Smooth muscle cell (in vitro differentiated cells): ENCODE data around the gene CREB3L2. TPM values are rescaled to one million over a fixed set of nuclear protein-coding genes. Genes with fewer than 3 reads are reported as not detected.
A peak's percentile ranks its signal among the peaks of the same experiment; 100 is the strongest.

Experiments used
- DNase-seq: peaks from one replicate; lab custom pipeline; 2025; ENCODE audit not compliant: unreplicated experiment; lab: John Stamatoyannopoulos, UW
- H2AFZ ChIP-seq: fragments of 200-600 bp; sonication (generic); 2 replicates; pipeline ENCODE4 v1.6.0; 2016; ENCODE audit warnings: antibody characterized with exemption, low read depth, mild to moderate bottlenecking
- H3F3A ChIP-seq: fragments of 200-600 bp; sonication (generic); 2 replicates; pipeline ENCODE4 v1.6.0; 2017; ENCODE audit warnings: antibody characterized with exemption, low read depth
- H3K27ac ChIP-seq: fragments of 200-600 bp; sonication (generic); 2 replicates; pipeline ENCODE4 v1.5.1; 2016; ENCODE audit warnings: low read depth, mild to moderate bottlenecking
- H3K27me3 ChIP-seq: fragments of 200-600 bp; sonication (generic); 2 replicates; pipeline ENCODE4 v1.6.1; 2016; ENCODE audit warnings: low read depth, mild to moderate bottlenecking
- H3K36me3 ChIP-seq: fragments of 200-600 bp; sonication (generic); 2 replicates; pipeline ENCODE4 v1.5.1; 2016; ENCODE audit warnings: low read depth
- H3K4me1 ChIP-seq: fragments of 200-600 bp; sonication (generic); 2 replicates; pipeline ENCODE4 v1.5.1; 2016; ENCODE audit warnings: low read depth
- H3K4me2 ChIP-seq: fragments of 200-600 bp; sonication (generic); 2 replicates; pipeline ENCODE4 v1.6.0; 2016; ENCODE audit warnings: mild to moderate bottlenecking
- H3K4me3 ChIP-seq: fragments of 200-600 bp; sonication (generic); 2 replicates; pipeline ENCODE4 v1.5.1; 2016; ENCODE audit warnings: mild to moderate bottlenecking
- H3K79me2 ChIP-seq: fragments of 200-600 bp; sonication (generic); 2 replicates; pipeline ENCODE4 v1.6.0; 2016; ENCODE audit warnings: low read depth, mild to moderate bottlenecking
- H3K9ac ChIP-seq: fragments of 200-600 bp; sonication (generic); 2 replicates; pipeline ENCODE4 v1.6.0; 2016; ENCODE audit warnings: low read depth
- H3K9me3 ChIP-seq: fragments of 200-600 bp; sonication (generic); replicated peaks from 2 replicates; pipeline ENCODE4 v1.5.1; 2016; ENCODE audit warnings: low read depth
- H4K20me1 ChIP-seq: fragments of 200-600 bp; sonication (generic); 2 replicates; pipeline ENCODE4 v1.6.0; 2016; ENCODE audit warnings: low read depth
- WGBS: methylation state at CpG from one replicate; pipeline ENCODE4 v1.1.7; 2016; ENCODE audit warnings: low lambda C conversion rate; 5-methylcytosine and 5-hydroxymethylcytosine counted together
- polyA plus RNA-seq: library from polyadenylated mRNA; unstranded; fragments of >200 nt; fragmentation: Nextera tagmentation; extraction: Ambion mirVana; gene quantifications from 2 replicates; pipeline ENCODE4 v1.2.1, GENCODE V29; 2016
- total RNA-seq: library from RNA; depleted of rRNA; stranded (reverse); fragments of >200 nt; gene quantifications from 2 replicates; pipeline ENCODE4 v1.2.3, GENCODE V29; 2014
- TF ChIP-seq, protein P1 (sequence below): fragments of 200-600 bp; sonication (generic); IDR thresholded peaks from 2 replicates; pipeline ENCODE4 v1.5.1; 2017; ENCODE audit warnings: borderline replicate concordance, mild to moderate bottlenecking, antibody characterized with exemption; ENCODE audit not compliant: insufficient read depth, poor library complexity, severe bottlenecking

CREB3L2 gene
- total and polyA plus RNA-seq, 2 experiments from 2014 or later: 27.4 to 69.1 TPM

DNA sequence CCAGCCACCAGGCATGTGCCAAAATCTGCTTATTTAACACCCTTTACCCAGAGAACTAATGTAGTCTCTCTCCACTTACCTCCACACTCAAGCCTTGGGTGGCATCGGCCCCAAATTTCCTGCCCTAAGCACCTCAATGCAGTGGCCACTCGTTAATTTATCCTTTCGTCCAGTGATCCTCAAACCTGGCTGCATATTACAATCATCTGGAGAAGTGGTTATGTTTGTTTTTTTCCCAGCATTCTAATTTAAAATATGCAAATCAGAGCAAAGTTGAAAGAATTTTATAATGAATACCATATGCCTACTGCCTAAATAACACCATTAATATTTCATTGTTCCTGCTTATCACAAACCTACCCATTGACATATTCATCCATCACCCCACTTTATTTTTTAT is 25.7 kb downstream of the CREB3L2 start:
- Histone ChIP-seq H3K27ac (peak overlapping the region; percentile 90), H3K4me3 (no peak overlapping the region), H2AFZ (no peak overlapping the region), H3K4me1 (peaks cover 34% of the 10 kb centered on the region), H3K9me3 (no peaks in the 10 kb centered on the region), H4K20me1 (peaks cover 70% of the 10 kb centered on the region), H3K27me3 (no peaks in the 10 kb centered on the region), H3F3A (peaks cover 27% of the 10 kb centered on the region), H3K36me3 (no peaks in the 10 kb centered on the region), H3K4me2 (peak overlapping the region; percentile 82), H3K79me2 (peaks cover 96% of the 10 kb centered on the region), H3K9ac (no peak overlapping the region)
- DNase-seq: no peak
- over 99% methylated on average over 3 of the region's 3 CpGs for WGBS
- TF ChIP-seq, protein P1, sequence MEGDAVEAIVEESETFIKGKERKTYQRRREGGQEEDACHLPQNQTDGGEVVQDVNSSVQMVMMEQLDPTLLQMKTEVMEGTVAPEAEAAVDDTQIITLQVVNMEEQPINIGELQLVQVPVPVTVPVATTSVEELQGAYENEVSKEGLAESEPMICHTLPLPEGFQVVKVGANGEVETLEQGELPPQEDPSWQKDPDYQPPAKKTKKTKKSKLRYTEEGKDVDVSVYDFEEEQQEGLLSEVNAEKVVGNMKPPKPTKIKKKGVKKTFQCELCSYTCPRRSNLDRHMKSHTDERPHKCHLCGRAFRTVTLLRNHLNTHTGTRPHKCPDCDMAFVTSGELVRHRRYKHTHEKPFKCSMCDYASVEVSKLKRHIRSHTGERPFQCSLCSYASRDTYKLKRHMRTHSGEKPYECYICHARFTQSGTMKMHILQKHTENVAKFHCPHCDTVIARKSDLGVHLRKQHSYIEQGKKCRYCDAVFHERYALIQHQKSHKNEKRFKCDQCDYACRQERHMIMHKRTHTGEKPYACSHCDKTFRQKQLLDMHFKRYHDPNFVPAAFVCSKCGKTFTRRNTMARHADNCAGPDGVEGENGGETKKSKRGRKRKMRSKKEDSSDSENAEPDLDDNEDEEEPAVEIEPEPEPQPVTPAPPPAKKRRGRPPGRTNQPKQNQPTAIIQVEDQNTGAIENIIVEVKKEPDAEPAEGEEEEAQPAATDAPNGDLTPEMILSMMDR: no peak

DNA sequence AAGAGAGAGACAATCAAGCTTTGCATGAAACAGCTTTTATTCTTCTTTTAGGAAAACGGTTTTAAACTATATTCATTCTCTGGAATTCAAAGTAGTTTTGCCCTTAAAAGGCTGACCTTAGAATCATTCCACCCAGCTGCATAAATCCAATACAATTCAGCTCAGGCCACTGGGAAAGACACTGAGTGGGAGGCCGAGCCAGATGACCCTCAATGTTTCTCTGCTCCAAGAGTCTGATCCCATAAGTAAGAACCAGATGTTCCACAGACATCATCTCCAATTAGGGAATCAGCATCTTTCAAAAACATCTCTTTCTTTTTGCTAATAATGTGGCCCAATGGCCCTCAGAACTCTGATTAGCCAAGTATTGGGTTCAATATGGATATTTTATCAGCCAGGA is 26.1 kb downstream of the CREB3L2 start:
- TF ChIP-seq, protein P1: no peak
- H3K4me1 ChIP-seq: peaks cover 30% of the 10 kb centered on the region
- H3F3A ChIP-seq: peaks cover 27% of the 10 kb centered on the region
- H3K36me3 ChIP-seq: no peaks in the 10 kb centered on the region
- no peaks in the 10 kb centered on the region for H3K27me3 ChIP-seq
- H3K79me2 ChIP-seq: peaks cover 91% of the 10 kb centered on the region
- H4K20me1 ChIP-seq: peaks cover 66% of the 10 kb centered on the region
- no peaks in the 10 kb centered on the region for H3K9me3 ChIP-seq
- H3K27ac ChIP-seq: peak overlapping the region; percentile 90
- no peak for DNase-seq
- peak overlapping the region; percentile 82 for H3K4me2 ChIP-seq
- H3K9ac ChIP-seq: no peak overlapping the region
- no peak overlapping the region for H3K4me3 ChIP-seq
- 46% methylated on average over 2 of the region's 2 CpGs for WGBS
- no peak overlapping the region for H2AFZ ChIP-seq

DNA sequence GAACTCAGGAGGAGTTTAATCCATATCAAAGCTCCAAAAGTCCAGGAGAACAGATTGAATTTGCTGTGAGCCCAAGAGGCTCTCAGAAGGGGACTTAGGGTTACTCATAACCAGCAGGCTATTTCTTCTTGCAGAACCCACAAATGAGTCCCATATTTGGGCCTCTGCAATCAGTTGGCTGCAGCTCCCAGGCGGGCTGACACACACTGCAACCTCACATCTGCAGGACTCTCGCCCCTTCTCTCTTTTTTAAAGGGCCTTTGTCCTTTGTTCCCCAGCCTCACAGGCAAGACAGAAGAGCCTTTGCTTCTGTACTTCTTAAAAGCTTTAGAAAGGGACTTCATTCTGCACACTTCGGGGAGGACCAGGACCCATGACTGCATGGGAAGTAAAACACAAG is 26.7 kb downstream of the CREB3L2 start:
- Histone ChIP-seq H3K9ac (no peak overlapping the region), H3K27me3 (no peaks in the 10 kb centered on the region), H3K36me3 (no peaks in the 10 kb centered on the region), H3K9me3 (no peaks in the 10 kb centered on the region), H3K79me2 (peaks cover 86% of the 10 kb centered on the region), H4K20me1 (peaks cover 62% of the 10 kb centered on the region), H3K4me2 (peak overlapping the region; percentile 82), H3K4me1 (peaks cover 30% of the 10 kb centered on the region), H3K4me3 (no peak overlapping the region), H2AFZ (no peak overlapping the region), H3K27ac (peak overlapping the region; percentile 90), H3F3A (peaks cover 27% of the 10 kb centered on the region)
- no peak for DNase-seq
- TF ChIP-seq, protein P1: no peak
- WGBS: 40% methylated on average over 3 of the region's 3 CpGs

DNA sequence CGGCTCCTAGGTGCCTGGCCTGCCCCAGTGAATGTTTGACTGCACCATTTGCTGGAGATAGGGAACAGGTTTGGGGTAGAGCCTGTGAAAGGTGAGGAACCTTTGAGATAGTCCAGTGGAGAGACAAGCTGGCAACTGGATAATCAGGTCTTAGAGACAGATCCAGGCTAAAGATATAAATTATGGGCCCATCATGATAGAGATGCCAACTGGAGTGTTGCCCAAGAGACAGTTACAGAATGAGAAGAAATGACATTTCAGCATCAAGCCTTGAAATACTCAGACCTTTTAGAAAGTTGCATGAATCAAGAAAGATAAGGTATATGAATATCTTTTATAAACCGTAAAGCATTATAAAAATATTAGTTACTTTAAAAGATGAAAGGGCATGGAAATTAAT is 27.1 kb downstream of the CREB3L2 start:
- peaks cover 62% of the 10 kb centered on the region for H4K20me1 ChIP-seq
- no peak overlapping the region for H3K4me3 ChIP-seq
- DNase-seq: no peak
- H2AFZ ChIP-seq: no peak overlapping the region
- peak overlapping the region; percentile 90 for H3K27ac ChIP-seq
- TF ChIP-seq, protein P1: no peak
- peaks cover 34% of the 10 kb centered on the region for H3K4me1 ChIP-seq
- peaks cover 32% of the 10 kb centered on the region for H3F3A ChIP-seq
- peak overlapping the region; percentile 82 for H3K4me2 ChIP-seq
- 92% methylated on average over 2 of the region's 2 CpGs for WGBS
- no peak overlapping the region for H3K9ac ChIP-seq
- peaks cover 86% of the 10 kb centered on the region for H3K79me2 ChIP-seq
- H3K36me3 ChIP-seq: no peaks in the 10 kb centered on the region
- H3K9me3 ChIP-seq: no peaks in the 10 kb centered on the region
- H3K27me3 ChIP-seq: no peaks in the 10 kb centered on the region
